GM12874 (cell line): ENCODE data around the gene GDF11.

ENCODE experiments used
- CTCF ChIP-seq: IDR thresholded peaks from 2 replicates; pipeline ENCODE4 v1.5.1; 2011; ENCODE audit warnings: low read depth, mild to moderate bottlenecking, control low read depth, low read length, moderate library complexity; ENCODE audit not compliant: insufficient read depth

Gene GDF11

GRCh38 chr12:55708695-55709233, 34.2 kb upstream of the GDF11 start:
- no peak for TF ChIP-seq CTCF

- TF ChIP-seq CTCF: no peak
These were observed 31.0 kb upstream of the GDF11 start for GRCh38 chr12:55711786-55712553.

- TF ChIP-seq CTCF: no peak
These were observed 30.1 kb upstream of the GDF11 start for GRCh38 chr12:55712700-55713415.

GRCh38 chr12:55713721-55714120, 29.2 kb upstream of the GDF11 start:
- no peak for TF ChIP-seq CTCF

- TF ChIP-seq CTCF: no peak
These were observed 27.7 kb upstream of the GDF11 start for GRCh38 chr12:55715169-55715764.

- no peak for TF ChIP-seq CTCF
These were observed 26.9 kb upstream of the GDF11 start, which contains the start of gene BLOC1S1 for GRCh38 chr12:55715833-55716581. Gene BLOC1S1 (plus strand): TSS chr12:55716046. CDS start chr12:55716052, 6 bp downstream.
